Erythroblast (primary cell): ENCODE measurements around the gene PEF1.

ENCODE experiments used
- DNase-seq, 2 experiments: peaks; one replicate each; lab custom pipeline; 2025; lab: John Stamatoyannopoulos, UW
- GATA1 ChIP-seq: IDR thresholded peaks from 2 replicates; pipeline ENCODE4 v1.6.1; 2011; ENCODE audit warnings: low read depth, mild to moderate bottlenecking, control low read depth, low read length, moderate library complexity
- POLR2A ChIP-seq: IDR thresholded peaks from 2 replicates; pipeline ENCODE4 v1.6.1; 2011; ENCODE audit warnings: mild to moderate bottlenecking, low read length

PEF1 gene, protein sequence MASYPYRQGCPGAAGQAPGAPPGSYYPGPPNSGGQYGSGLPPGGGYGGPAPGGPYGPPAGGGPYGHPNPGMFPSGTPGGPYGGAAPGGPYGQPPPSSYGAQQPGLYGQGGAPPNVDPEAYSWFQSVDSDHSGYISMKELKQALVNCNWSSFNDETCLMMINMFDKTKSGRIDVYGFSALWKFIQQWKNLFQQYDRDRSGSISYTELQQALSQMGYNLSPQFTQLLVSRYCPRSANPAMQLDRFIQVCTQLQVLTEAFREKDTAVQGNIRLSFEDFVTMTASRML

DNA sequence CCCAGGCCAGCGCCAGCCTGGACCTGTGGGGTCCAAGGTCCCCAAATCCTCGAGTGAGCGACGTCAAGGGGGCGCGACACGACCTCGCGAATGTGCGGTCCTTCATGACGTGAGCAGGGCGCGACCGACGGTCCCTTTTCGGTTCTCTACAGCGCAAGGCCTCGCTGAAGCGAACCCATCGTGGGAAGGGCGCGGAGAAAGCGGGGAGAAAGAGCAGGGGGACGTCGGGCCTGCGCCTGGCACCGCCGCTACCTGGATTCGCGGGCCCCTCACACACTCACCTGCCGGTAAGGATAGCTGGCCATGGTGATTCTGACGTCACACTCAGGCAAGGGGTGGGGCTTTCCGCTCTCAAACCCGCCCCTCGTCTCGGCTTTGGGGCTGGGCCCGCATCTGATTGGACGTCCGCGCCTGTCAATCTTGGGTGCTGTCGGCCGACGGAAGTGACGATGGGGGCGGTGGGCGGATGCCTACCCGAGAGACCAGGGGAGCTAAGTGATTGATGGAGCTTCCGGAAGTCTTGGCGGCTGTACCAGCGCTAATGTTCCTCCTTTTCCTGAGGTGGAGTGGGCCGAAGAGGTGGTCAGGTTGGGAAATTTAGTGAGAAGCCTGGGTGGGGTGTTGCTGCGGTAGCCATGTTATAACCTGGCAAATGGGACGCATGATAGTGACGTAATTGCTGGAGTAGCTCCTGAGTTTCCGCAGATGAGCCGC is at the start of gene PEF1:
Gene PEF1, minus strand, starts transcription at position 317 of the 714 bp plus-strand sequence. Its CDS starts 12 bp downstream, at position 305.
- peak; percentile 99 to 100 for DNase-seq
- TF ChIP-seq GATA1 (no peak), POLR2A (peak; percentile 91)

- TF ChIP-seq GATA1 (no peak), POLR2A (no peak)
- no peak for DNase-seq
Measured at GRCh38 chr1:31693231-31693630, 48.6 kb upstream of the PEF1 start.

DNA sequence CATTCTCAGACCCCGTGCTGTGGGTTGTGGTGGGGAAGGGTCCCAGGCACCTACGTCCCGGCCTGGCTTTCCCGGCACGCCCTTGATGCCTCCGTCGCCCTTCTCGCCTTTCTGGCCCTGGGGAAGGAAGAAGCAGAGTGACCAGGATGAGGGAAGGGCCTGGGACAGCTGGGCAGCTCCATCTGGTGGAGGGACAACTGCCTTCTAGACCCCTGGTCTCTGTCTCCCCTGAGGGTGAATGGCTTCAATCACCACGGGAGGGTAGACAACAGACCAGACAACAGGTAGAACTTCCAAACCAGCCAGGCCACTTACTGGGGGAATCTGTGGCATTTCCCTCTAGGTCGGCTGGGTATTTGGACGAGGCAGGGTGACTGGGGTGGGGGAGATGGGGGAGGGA is 47.3 kb upstream of the PEF1 start:
- TF ChIP-seq GATA1 (no peak), POLR2A (no peak)
- DNase-seq, result no peak

DNA sequence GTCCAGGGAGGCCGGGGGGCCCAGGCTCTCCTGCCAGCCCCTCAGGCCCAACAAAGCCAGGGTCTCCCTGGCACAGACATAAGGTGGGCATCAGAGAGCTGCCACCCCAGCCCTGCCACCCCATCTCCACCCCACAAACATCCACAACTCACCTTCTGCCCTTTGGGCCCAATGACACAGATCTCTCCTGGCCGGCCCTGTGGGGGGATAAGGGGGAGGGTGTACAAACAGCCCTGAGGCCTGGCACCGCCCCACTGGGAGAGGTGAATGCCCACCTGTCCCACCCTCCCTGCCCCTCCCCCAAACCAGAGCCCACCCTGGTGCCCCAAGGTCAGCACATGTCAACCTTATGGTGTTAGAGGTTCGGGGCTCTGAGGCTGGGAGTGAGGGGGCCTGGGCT is 46.8 kb upstream of the PEF1 start:
- TF ChIP-seq POLR2A, result no peak
- no peak for TF ChIP-seq GATA1
- no peak for DNase-seq

DNA sequence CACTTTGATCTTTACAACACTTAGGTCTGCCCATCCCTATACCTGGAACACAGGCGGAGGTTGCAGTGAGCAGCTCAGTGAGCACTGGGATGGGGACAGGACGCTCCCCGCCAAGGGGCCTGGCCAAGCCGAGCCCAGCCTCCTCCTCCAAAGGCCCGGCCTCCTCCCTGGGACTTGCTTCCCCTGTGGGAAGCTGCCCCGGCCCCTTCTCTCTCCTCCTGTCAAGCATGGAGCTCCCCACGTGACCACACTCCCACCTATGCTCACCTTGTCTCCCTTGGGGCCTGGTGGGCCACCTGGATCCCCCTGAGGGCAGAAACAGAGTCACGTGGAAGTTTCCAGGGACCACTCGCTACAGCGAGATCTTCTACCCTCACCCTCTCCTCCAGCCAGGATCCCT is 46.2 kb upstream of the PEF1 start:
- DNase-seq, result no peak
- TF ChIP-seq POLR2A (no peak), GATA1 (no peak)

GRCh38 chr1:31689854-31690253 is 45.2 kb upstream of the PEF1 start:
- TF ChIP-seq POLR2A (no peak), GATA1 (no peak)
- no peak for DNase-seq

- TF ChIP-seq GATA1 (no peak), POLR2A (no peak)
- DNase-seq, result no peak
Measured at GRCh38 chr1:31689379-31689778, 44.7 kb upstream of the PEF1 start.

- no peak for DNase-seq
- TF ChIP-seq GATA1 (no peak), POLR2A (no peak)
Measured at GRCh38 chr1:31688233-31688918, 43.7 kb upstream of the PEF1 start.

- no peak for DNase-seq
- TF ChIP-seq GATA1 (no peak), POLR2A (no peak)
Measured at GRCh38 chr1:31687601-31688000, 42.9 kb upstream of the PEF1 start.

GRCh38 chr1:31685795-31686194 is 41.1 kb upstream of the PEF1 start:
- TF ChIP-seq GATA1 (no peak), POLR2A (no peak)
- DNase-seq, result no peak

DNA sequence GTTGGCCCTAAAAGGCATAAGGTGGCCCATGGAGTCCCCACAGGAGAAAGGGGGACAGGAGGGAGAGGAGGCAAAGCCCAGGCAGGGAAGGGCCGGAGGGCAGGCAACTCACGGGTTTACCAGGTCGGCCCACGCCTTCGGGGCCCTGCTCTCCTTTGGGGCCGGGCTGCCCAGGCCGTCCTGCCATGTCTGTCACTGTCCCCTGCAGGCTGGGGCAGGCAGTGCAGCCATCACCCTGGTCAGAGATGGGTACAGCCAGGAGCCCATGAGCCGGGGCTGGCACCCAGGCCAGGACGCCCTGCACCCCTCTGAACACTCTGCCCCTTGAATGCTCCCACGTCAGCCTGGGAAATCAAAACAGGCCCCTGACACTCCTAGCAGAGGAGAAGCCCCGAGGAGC is 39.3 kb upstream of the PEF1 start:
- peak in 1 of 2 experiments; percentile 9 for DNase-seq

GRCh38 chr1:31681415-31681814 is 36.7 kb upstream of the PEF1 start:
- no peak for TF ChIP-seq GATA1
- TF ChIP-seq POLR2A, result no peak
- DNase-seq, result no peak

More for the DNA sequence above, 39.3 kb upstream of the PEF1 start:
- TF ChIP-seq GATA1, result no peak
- TF ChIP-seq POLR2A, result no peak

DNA sequence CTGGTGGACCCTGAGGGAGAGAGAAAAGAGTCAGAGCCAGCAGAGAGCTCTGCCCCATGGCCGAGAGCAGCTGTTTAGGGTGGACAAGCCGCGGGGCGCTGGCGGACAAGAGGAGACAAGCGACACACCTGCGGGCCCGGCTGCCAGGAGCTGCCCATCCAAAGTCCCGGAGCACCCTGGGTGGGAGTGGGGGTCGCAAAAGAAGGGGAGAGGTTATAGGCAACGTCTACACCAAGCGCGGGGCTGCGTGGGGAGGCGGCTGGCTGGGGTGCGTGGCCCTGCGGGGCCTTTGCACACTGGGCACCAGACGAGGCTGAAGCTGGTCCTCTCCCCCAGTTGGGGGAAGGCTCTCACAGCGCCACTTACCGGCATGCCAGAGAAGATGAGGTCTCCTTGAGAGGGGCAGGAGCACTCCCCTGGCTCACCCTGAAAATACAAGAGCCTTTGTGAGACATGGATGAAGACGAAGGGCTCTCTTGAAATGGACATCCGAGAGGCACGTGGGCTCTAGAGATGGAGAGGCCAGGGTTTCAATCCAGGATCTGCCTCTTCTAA is 35.1 kb upstream of the PEF1 start:
- DNase-seq, result no peak
- TF ChIP-seq POLR2A (no peak), GATA1 (no peak)

DNA sequence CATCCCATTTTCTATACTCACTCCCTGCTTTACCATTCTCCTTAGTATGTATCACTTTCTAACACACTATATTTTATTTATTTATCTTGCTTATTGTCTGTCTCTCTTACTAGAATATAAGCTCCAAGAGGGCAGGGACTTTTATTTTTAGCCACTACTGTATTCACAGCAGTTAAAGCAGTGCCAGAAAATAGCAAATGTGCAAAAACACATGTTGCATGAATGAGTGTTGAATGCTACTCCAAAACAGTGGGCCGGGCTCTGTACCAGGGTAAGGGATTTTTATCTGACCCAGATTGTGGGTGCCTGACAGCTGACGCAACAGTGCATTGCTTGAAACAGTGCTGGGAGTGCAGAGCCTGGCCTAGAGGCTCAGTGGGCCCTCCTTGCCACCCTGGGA is 34.4 kb upstream of the PEF1 start:
- no peak for DNase-seq
- TF ChIP-seq POLR2A (no peak), GATA1 (no peak)
